ENCODE data around the gene BPNT1.

- TF ChIP-seq CTCF (conservative IDR thresholded peaks at IDR 0.05 in 1 of 2, IDR thresholded peaks at IDR 0.05 in 1 of 2; ENCODE audit: extremely low read depth in 1 of 2, insufficient read depth in 1 of 2, low read depth in 1 of 2, low read length in 2 of 2) (no peak), EZH2 (IDR thresholded peaks at IDR 0.05; ENCODE audit: borderline replicate concordance, low read length) (no peak)
These were observed 32.4 kb upstream of the BPNT1 start for GRCh38 chr1:220121791-220122530.

All from mammary epithelial cell (primary cell).